K562 (cell line): Measurements from ENCODE around the gene PIAS3. TPM values are rescaled to one million over a fixed set of nuclear protein-coding genes. Genes with fewer than 3 reads are reported as not detected.

Source experiments
- HMGN3 ChIP-seq: IDR thresholded peaks from 2 replicates; pipeline ENCODE4 v1.6.1; 2011; ENCODE audit warnings: borderline replicate concordance, low read depth, mild to moderate bottlenecking, mixed read lengths, low read length; ENCODE audit not compliant: insufficient read length; ENCODE audit errors: extremely low read depth
- HNRNPUL1 ChIP-seq: fragments of 200-400 bp; formaldehyde crosslinking; IDR thresholded peaks from 2 replicates; pipeline ENCODE4 v1.6.1; 2017; ENCODE audit warnings: low read length
- JUND ChIP-seq, 2 experiments: IDR thresholded peaks; 2 replicates in 1 of 2; 3 replicates in 1 of 2; pipeline ENCODE4 v1.6.1; 2011; ENCODE audit warnings: borderline replicate concordance in 2 of 2, low read depth in 2 of 2, low read length in 2 of 2, improper control_type of control experiment in 1 of 2, missing biosample characterization in 1 of 2, missing genetic modification characterization in 1 of 2, missing genetic modification reagents in 1 of 2
- KDM2B ChIP-seq: fragments of 250-450 bp; sonication (Bioruptor Pico); IDR thresholded peaks from 2 replicates; pipeline ENCODE4 v1.8.0; 2021; ENCODE audit warnings: mild to moderate bottlenecking, moderate library complexity
- MCM2 ChIP-seq: fragments of 450-650 bp; IDR thresholded peaks from 2 replicates; pipeline ENCODE4 v1.6.1; 2017; ENCODE audit warnings: low read depth, mild to moderate bottlenecking
- MTF1 ChIP-seq: fragments of 250-450 bp; sonication (Bioruptor Pico); IDR thresholded peaks from 2 replicates; pipeline ENCODE4 v1.9.0; 2021; ENCODE audit warnings: moderate library complexity, mild to moderate bottlenecking, inconsistent platforms, borderline replicate concordance
- NFIX ChIP-seq: fragments of 250-450 bp; sonication (Bioruptor Pico); IDR thresholded peaks from 2 replicates; pipeline ENCODE4 v1.4.0; 2020; ENCODE audit warnings: low read depth, mild to moderate bottlenecking, moderate library complexity
- PHF21A ChIP-seq: fragments of 450-650 bp; IDR thresholded peaks from 2 replicates; pipeline ENCODE4 v1.6.1; 2017; ENCODE audit warnings: low read depth, borderline replicate concordance
- PTRF ChIP-seq: fragments of 450-650 bp; IDR thresholded peaks from 2 replicates; pipeline ENCODE4 v1.6.1; 2016; ENCODE audit warnings: mild to moderate bottlenecking, missing genetic modification characterization, missing compliant biosample characterization
- RBFOX2 ChIP-seq: fragments of 200-400 bp; formaldehyde crosslinking; IDR thresholded peaks from 2 replicates; pipeline ENCODE4 v1.6.1; 2017; ENCODE audit warnings: low read depth, mild to moderate bottlenecking, low read length, moderate library complexity
- SREBF2 ChIP-seq: sonication (generic); formaldehyde crosslinking; IDR thresholded peaks from 2 replicates; pipeline ENCODE4 v1.4.0; 2020; ENCODE audit warnings: mild to moderate bottlenecking, missing genetic modification reagents
- TAF7 ChIP-seq: fragments of 450-650 bp; IDR thresholded peaks from 2 replicates; pipeline ENCODE4 v1.6.1; 2016; ENCODE audit warnings: missing genetic modification characterization, missing compliant biosample characterization
- TEAD2 ChIP-seq: fragments of 450-650 bp; IDR thresholded peaks from 2 replicates; pipeline ENCODE4 v1.6.1; 2016; ENCODE audit warnings: missing genetic modification characterization, control low read depth, missing compliant biosample characterization
- ZBTB8A ChIP-seq: fragments of 450-650 bp; IDR thresholded peaks from 2 replicates; pipeline ENCODE4 v1.6.1; 2018; ENCODE audit warnings: mild to moderate bottlenecking, moderate library complexity; ENCODE audit not compliant: partially characterized antibody
- polyA plus RNA-seq, 8 experiments: library from polyadenylated mRNA; depleted of rRNA in 4 of 8; stranded (reverse) in 5 of 8; unstranded in 3 of 8; fragments of >200 nt; fragmentation: Nextera tagmentation in 2 of 8; fragmentation: Illumina TruSeq in 1 of 8; extraction: Ambion mirVana in 2 of 8; extraction: Trizol in 1 of 8; gene quantifications; 2 replicates each; pipeline versions ENCODE4 v1.2.1 to v1.2.3, GENCODE V29; 2011 to 2014; ENCODE audit warnings: inconsistent platforms in 1 of 8, missing spikeins in 1 of 8
- total RNA-seq, 7 experiments: library from RNA; depleted of rRNA in 6 of 7; stranded (reverse); fragments of >200 nt in 6 of 7; fragmentation: Illumina TruSeq in 2 of 7; extraction: Trizol in 2 of 7; gene quantifications; 2 replicates each; pipeline versions ENCODE4 v1.2.1 to v1.2.3, GENCODE V29; 2011 to 2021; ENCODE audit warnings: low replicate concordance in 1 of 7
- TF ChIP-seq, protein P1 (sequence below): fragments of 250-450 bp; sonication (Bioruptor Pico); IDR thresholded peaks from 2 replicates; pipeline ENCODE4 v1.8.0; 2022; ENCODE audit warnings: moderate library complexity, mild to moderate bottlenecking, inconsistent platforms
- TF ChIP-seq, protein P2 (sequence below): IDR thresholded peaks from 2 replicates; pipeline ENCODE4 v1.6.1; 2014; ENCODE audit warnings: antibody characterized with exemption
- TF ChIP-seq, protein P3 (sequence below): fragments of 450-650 bp; IDR thresholded peaks from 2 replicates; pipeline ENCODE4 v1.6.1; 2016
- TF ChIP-seq, protein P4 (sequence below): sonication (generic); formaldehyde crosslinking; IDR thresholded peaks from 2 replicates; pipeline ENCODE4 v1.8.0; 2022; ENCODE audit warnings: mild to moderate bottlenecking, missing genetic modification reagents, borderline replicate concordance
- TF ChIP-seq, protein P5 (sequence below): fragments of 250-450 bp; sonication (Bioruptor Pico); IDR thresholded peaks from 2 replicates; pipeline ENCODE4 v1.8.0; 2021; ENCODE audit warnings: mild to moderate bottlenecking, moderate library complexity
- TF ChIP-seq, protein P6 (sequence below), 2 experiments: fragments of 450-650 bp in 1 of 2; sonication (generic) in 1 of 2; formaldehyde crosslinking; conservative IDR thresholded peaks; 2 replicates each; pipeline versions ENCODE4 v1.4.0 to v1.8.1; 2020 to 2022; ENCODE audit warnings: mild to moderate bottlenecking in 1 of 2, missing genetic modification reagents in 1 of 2

The PIAS3 gene
- total and polyA plus RNA-seq, 9 of the 15 experiments (the other 6 are each of a cell fraction or from before 2014, with no cell fraction given): 1.1 to 25.6 (median 7.9) TPM

DNA sequence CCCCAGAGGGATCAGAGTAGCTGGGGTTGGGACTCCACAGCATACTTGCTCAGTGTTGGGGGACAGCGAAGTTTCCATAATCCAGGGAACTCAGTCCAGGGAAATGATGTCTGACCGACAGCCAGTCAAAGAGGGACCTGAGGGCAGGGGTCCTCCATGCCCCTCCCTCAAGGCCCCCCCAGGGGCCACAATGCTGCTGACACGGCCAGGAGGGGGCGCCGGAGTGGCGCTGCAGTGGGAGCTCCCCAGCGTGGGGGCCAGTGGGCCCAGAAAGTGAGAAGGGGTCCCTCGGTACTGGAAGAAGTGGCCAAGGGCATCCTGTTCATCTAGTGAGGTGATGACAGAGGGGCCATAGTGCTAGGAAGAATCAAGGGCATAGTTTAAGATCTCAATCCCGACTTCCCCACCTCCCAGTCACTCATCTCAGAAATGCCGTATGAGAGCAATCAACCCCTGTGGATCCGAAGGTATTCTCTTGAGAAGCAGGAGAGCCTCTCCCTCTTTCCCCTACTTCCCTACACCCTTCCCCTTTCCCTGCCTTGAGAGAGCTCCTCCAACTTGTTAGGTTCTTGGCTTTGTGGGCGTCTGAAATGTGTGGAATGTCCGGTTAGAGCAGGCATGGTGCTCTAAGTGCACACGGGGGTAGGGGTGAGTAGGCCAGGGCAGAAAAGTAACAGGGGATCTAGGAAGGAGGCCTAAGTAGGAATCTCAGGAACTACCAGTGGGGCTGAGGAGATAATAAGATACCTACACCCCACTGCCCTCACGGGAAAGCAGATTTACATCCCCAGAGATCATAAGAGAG is 9.3 kb downstream of the PIAS3 start (continued):
- TF ChIP-seq, protein P1, sequence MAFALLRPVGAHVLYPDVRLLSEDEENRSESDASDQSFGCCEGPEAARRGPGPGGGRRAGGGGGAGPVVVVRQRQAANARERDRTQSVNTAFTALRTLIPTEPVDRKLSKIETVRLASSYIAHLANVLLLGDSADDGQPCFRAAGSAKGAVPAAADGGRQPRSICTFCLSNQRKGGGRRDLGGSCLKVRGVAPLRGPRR (CRISPR knock-in tag): no peak
- TF ChIP-seq JUND (IDR thresholded peaks at IDR 0.05; ENCODE audit: borderline replicate concordance, low read depth, low read length) (no peak), JUND (tag; IDR thresholded peaks at IDR 0.05; ENCODE audit: borderline replicate concordance, low read depth, low read length) (no peak), HNRNPUL1 (no peak), KDM2B (CRISPR knock-in tag) (no peak), RBFOX2 (peak; percentile 21; the same call in 1 of the 2 replicates), TAF7 (tag) (no peak), MCM2 (no peak), MTF1 (CRISPR knock-in tag) (no peak), HMGN3 (no peak), PTRF (tag) (no peak), ZBTB8A (no peak), NFIX (CRISPR knock-in tag) (no peak), TEAD2 (tag) (no peak), PHF21A (no peak), SREBF2 (CRISPR knock-in tag) (no peak)
- TF ChIP-seq, protein P2, sequence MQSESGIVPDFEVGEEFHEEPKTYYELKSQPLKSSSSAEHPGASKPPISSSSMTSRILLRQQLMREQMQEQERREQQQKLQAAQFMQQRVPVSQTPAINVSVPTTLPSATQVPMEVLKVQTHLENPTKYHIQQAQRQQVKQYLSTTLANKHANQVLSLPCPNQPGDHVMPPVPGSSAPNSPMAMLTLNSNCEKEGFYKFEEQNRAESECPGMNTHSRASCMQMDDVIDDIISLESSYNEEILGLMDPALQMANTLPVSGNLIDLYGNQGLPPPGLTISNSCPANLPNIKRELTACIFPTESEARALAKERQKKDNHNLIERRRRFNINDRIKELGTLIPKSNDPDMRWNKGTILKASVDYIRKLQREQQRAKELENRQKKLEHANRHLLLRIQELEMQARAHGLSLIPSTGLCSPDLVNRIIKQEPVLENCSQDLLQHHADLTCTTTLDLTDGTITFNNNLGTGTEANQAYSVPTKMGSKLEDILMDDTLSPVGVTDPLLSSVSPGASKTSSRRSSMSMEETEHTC: no peak
- TF ChIP-seq, protein P3, sequence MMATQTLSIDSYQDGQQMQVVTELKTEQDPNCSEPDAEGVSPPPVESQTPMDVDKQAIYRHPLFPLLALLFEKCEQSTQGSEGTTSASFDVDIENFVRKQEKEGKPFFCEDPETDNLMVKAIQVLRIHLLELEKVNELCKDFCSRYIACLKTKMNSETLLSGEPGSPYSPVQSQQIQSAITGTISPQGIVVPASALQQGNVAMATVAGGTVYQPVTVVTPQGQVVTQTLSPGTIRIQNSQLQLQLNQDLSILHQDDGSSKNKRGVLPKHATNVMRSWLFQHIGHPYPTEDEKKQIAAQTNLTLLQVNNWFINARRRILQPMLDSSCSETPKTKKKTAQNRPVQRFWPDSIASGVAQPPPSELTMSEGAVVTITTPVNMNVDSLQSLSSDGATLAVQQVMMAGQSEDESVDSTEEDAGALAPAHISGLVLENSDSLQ: no peak
- TF ChIP-seq, protein P4, sequence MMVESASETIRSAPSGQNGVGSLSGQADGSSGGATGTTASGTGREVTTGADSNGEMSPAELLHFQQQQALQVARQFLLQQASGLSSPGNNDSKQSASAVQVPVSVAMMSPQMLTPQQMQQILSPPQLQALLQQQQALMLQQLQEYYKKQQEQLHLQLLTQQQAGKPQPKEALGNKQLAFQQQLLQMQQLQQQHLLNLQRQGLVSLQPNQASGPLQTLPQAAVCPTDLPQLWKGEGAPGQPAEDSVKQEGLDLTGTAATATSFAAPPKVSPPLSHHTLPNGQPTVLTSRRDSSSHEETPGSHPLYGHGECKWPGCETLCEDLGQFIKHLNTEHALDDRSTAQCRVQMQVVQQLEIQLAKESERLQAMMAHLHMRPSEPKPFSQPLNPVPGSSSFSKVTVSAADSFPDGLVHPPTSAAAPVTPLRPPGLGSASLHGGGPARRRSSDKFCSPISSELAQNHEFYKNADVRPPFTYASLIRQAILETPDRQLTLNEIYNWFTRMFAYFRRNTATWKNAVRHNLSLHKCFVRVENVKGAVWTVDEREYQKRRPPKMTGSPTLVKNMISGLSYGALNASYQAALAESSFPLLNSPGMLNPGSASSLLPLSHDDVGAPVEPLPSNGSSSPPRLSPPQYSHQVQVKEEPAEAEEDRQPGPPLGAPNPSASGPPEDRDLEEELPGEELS (CRISPR knock-in tag): no peak
- TF ChIP-seq, protein P5, sequence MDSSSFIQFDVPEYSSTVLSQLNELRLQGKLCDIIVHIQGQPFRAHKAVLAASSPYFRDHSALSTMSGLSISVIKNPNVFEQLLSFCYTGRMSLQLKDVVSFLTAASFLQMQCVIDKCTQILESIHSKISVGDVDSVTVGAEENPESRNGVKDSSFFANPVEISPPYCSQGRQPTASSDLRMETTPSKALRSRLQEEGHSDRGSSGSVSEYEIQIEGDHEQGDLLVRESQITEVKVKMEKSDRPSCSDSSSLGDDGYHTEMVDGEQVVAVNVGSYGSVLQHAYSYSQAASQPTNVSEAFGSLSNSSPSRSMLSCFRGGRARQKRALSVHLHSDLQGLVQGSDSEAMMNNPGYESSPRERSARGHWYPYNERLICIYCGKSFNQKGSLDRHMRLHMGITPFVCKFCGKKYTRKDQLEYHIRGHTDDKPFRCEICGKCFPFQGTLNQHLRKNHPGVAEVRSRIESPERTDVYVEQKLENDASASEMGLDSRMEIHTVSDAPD (CRISPR knock-in tag): no peak
- TF ChIP-seq, protein P6, sequence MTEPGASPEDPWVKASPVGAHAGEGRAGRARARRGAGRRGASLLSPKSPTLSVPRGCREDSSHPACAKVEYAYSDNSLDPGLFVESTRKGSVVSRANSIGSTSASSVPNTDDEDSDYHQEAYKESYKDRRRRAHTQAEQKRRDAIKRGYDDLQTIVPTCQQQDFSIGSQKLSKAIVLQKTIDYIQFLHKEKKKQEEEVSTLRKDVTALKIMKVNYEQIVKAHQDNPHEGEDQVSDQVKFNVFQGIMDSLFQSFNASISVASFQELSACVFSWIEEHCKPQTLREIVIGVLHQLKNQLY (CRISPR knock-in tag; conservative IDR thresholded peaks at IDR 0.05): no peak
